Activated CD4-positive, alpha-beta T cell treated with anti-CD3 and anti-CD28 coated beads, Interleukin-2, amount 10 ng/mL, durations not matched to agents 7 days and 5 days (primary cell): Measurements from ENCODE around the gene ACO2. TPM values are rescaled to one million over a fixed set of nuclear protein-coding genes. Genes with fewer than 3 reads are reported as not detected.
"Not testable (repeated sequence)": the region's sequence is repeated elsewhere in the genome, so short reads cannot be mapped to it uniquely, and the experiment has no call there.

Experiments used
- CTCF ChIA-PET: fragments of 350-600 bp; sonication (Branson Sonifier 250); formaldehyde crosslinking; loops from one replicate; lab custom pipeline; 2021; ENCODE audit warnings: antibody characterized with exemption; lab: Charles Lee
- POLR2A ChIA-PET: fragments of 350-600 bp; sonication (Branson Sonifier 250); formaldehyde crosslinking; loops from one replicate; lab custom pipeline; 2021; ENCODE audit warnings: antibody characterized with exemption; lab: Charles Lee
- DNase-seq: peaks from one replicate; pipeline ENCODE4 v3.0.0-alpha.2; 2020
- H3K27ac Mint-ChIP-seq: one replicate; pipeline ENCODE4 v1.8.0; 2021; ENCODE audit warnings: mild to moderate bottlenecking, moderate library complexity, mixed read lengths
- H3K27me3 Mint-ChIP-seq: one replicate; pipeline ENCODE4 v1.8.0; 2021; ENCODE audit warnings: mixed read lengths
- H3K36me3 Mint-ChIP-seq: one replicate; pipeline ENCODE4 v1.8.0; 2021; ENCODE audit warnings: low read depth, mixed read lengths
- H3K4me1 Mint-ChIP-seq: one replicate; pipeline ENCODE4 v1.8.0; 2021; ENCODE audit warnings: mixed read lengths
- H3K4me3 Mint-ChIP-seq: one replicate; pipeline ENCODE4 v1.8.0; 2021; ENCODE audit warnings: mild to moderate bottlenecking, moderate library complexity, mixed read lengths
- H3K9me3 Mint-ChIP-seq: one replicate; pipeline ENCODE4 v1.8.0; 2021; ENCODE audit warnings: mixed read lengths
- total RNA-seq, 2 experiments: library from RNA; stranded (reverse); gene quantifications; one replicate each; pipeline ENCODE4 v1.2.3, GENCODE V29; 2021

Gene ACO2
- total RNA-seq, 2 experiments from 2014 or later = 73.4 to 77.9 TPM

DNA sequence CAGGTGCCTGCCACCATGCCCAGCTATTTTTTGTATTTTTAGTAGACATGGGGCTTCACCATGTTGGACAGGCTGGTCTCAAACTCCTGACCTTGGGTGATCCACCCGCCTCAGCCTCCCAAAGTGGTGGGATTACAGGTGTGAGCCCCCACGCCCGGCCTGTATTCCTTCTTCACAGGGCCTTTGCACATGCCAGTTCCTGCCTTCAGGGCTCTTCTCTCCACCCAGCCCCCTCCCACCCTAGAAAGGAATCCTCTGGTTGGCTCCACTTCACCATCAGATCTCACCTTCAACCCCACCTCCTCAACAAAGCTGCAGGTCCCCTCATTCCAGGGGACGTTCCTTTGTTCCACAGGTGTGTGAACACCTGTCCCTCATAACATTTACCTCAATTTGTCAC is 73.3 kb downstream of the ACO2 start:
- H3K4me1 Mint-ChIP-seq = peaks cover 42% of the 10 kb centered on the region
- CTCF ChIA-PET = interaction anchor here (0.5 to 0.7 kb wide), 2 partner anchors 16 to 64 kb away, joined by 3 read pairs; no protein-coding TSS in a partner anchor
- no peaks in the 10 kb centered on the region for H3K9me3 Mint-ChIP-seq
- H3K4me3 Mint-ChIP-seq = peak overlapping the region; percentile 94
- DNase-seq = no peak
- H3K27me3 Mint-ChIP-seq = no peaks in the 10 kb centered on the region
- H3K27ac Mint-ChIP-seq = peak overlapping the region; percentile 20
- POLR2A ChIA-PET = no interaction called here
- H3K36me3 Mint-ChIP-seq = no peaks in the 10 kb centered on the region

DNA sequence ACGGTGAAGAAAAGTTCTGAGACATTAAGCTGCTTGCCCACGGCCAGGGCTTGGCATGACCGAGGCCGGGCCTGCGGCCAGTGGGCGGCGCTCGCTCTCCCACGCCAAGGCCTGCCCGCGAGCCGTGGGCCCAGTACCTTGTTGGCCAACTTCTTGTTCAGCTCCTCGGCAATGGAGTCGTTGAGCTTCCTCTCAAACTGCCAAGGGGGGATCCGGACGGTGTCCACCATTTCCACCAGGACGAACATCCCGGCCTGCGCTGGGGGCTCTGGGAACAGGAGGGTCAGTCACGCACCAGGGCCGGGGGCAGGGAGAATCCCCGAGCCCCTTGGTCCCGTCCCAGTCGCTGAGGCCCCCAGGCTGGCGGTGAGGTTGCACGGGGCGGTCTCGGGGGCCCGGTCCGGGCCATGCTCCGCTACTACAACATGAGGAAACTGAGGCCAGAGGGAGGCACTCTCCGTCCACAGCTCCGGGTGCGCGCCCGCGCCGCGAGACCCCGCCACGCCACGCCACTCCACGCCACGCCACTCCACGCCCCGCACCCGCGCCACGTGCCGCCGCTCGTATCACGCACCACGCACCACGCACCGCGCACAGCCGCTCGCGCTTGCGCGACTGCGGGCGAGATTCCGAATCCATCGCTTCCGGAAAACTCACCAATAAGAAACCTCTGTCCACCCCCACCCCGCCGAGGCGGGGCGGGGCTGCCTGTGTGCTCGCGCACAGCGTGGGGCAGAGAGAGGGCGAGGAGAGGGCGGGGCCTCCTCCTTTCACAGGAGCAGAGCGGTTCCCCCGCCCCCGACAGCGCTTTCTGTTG is 75.1 kb downstream of the ACO2 start, which contains the start of gene POLR3H:
Gene POLR3H (minus strand): TSS at position 617 of the 817 bp plus-strand sequence. CDS start 369 bp downstream, at position 248.
- ChIA-PET CTCF (interaction anchor here (0.8 to 1.5 kb wide), 6 partner anchors 13 to 141 kb away, joined by 3 to 5 read pairs (median 4); partner anchors contain the start of gene ACO2), POLR2A (interaction anchor here (0.7 kb wide), 1 partner anchor 163 kb away, joined by 4 read pairs; the partner anchor contains the start of gene TEF)
- peak; percentile 98 for DNase-seq
- Mint-ChIP-seq H3K36me3 (no peaks in the 10 kb centered on the region), H3K27ac (peak within 1 kb of the TSS; percentile 91), H3K4me1 (peaks cover 42% of the 10 kb centered on the region), H3K9me3 (no peaks in the 10 kb centered on the region), H3K4me3 (peak within 1 kb of the TSS; percentile 94), H3K27me3 (no peaks in the 10 kb centered on the region)

DNA sequence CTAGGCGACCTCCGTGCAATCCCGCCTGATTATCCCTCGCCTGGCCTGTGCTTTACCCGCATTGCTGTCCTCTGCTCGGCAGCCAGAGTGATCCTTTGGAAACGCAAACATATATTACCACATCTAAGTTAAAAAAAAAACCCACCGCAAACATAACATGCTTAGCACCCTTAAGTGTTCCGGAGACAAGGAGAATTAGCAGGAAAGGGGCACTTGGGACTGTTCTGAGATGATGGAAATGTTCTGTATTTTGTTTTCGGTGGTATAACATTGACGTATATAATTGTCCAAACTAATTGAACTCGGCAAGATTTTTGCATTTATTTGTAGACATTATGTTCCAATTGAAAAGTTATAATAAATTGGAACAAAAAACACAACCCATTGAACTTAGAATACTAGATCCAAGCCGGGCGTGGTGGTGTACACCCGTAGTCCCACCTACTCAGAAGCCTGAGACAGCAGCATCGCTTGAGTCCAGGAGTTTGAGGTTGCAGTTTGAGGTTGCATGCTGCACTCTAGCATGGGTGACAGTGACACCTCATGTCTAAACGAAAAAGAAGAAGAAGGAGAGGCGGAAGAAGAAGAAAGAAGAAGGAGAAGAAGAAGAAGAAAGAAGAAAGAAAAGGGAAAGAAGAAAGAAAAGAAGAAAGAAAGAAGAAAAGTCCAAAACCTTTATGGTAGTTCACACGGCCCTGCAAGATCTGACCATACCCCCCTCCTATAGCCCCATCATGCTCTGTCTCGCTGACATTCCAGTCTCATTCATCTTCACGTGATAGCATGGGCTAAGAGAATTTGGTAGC is 76.0 kb downstream of the ACO2 start:
- Mint-ChIP-seq H3K36me3 (no peaks in the 10 kb centered on the region), H3K9me3 (no peaks in the 10 kb centered on the region), H3K4me3 (peak overlapping the region; percentile 94), H3K27me3 (no peaks in the 10 kb centered on the region), H3K27ac (peak overlapping the region; percentile 73), H3K4me1 (peaks cover 42% of the 10 kb centered on the region)
- POLR2A ChIA-PET = no interaction called here
- CTCF ChIA-PET = interaction anchor here (1.3 to 1.5 kb wide), 2 partner anchors 37 to 141 kb away, joined by 3 read pairs; no protein-coding TSS in a partner anchor
- no peak for DNase-seq

DNA sequence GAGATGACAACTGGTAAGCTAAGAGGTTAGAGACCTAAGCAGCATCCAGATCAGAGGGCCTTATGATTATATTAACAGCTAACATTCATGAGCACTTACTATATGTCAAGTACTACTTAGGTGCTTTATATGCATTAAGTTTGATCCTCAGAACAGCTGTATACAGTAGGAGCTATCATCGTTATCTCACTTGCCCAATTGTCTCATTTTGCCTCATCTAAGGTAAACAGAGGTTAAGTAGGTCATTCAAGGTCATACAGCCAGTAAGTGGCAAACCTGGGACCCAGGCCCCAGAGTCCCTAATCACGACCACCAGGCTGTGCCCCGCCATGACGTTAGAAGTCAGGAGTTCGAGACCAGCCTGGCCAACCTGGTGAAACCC is 79.9 kb downstream of the ACO2 start:
- Mint-ChIP-seq H3K27me3 (no peaks in the 10 kb centered on the region), H3K4me1 (peaks cover 15% of the 10 kb centered on the region), H3K36me3 (no peaks in the 10 kb centered on the region), H3K27ac (no peak overlapping the region), H3K9me3 (no peaks in the 10 kb centered on the region), H3K4me3 (no peak overlapping the region)
- CTCF ChIA-PET = interaction anchor here (1.0 kb wide), 1 partner anchor 15 kb away, joined by 3 read pairs; no protein-coding TSS in a partner anchor
- no peak for DNase-seq
- POLR2A ChIA-PET = no interaction called here

DNA sequence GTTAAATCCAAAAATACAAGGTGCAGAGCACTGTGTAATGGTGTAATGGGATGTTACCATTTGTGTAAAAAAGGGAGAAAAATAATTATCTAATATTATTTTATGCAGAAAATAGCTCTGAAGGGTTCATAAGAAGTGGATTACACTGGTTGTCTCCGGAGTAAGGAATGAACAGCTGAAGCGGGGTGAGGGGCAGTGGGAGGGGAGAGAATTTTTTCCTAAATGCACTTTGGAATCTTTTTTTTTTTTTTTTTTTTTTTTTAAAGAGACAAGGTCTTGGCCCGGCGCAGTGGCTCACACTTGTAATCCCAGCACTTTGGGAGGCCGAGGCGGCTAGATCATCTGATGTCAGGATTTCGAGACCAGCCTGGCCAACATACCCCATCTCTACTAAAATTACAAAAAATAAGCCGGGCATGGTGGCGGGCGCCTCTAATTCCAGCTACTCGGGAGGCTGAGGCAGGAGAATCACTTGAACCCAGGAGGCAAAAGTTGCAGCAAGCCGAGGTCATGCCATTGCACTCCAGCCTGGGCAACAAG is 82.1 kb downstream of the ACO2 start:
- no peak for DNase-seq
- H3K4me1 Mint-ChIP-seq = peaks cover under 1% of the 10 kb centered on the region
- no peaks in the 10 kb centered on the region for H3K27me3 Mint-ChIP-seq
- H3K9me3 Mint-ChIP-seq = no peaks in the 10 kb centered on the region
- no peak overlapping the region for H3K4me3 Mint-ChIP-seq
- no peak overlapping the region for H3K27ac Mint-ChIP-seq
- H3K36me3 Mint-ChIP-seq = no peaks in the 10 kb centered on the region
- ChIA-PET POLR2A (no interaction called here), CTCF (no interaction called here)

DNA sequence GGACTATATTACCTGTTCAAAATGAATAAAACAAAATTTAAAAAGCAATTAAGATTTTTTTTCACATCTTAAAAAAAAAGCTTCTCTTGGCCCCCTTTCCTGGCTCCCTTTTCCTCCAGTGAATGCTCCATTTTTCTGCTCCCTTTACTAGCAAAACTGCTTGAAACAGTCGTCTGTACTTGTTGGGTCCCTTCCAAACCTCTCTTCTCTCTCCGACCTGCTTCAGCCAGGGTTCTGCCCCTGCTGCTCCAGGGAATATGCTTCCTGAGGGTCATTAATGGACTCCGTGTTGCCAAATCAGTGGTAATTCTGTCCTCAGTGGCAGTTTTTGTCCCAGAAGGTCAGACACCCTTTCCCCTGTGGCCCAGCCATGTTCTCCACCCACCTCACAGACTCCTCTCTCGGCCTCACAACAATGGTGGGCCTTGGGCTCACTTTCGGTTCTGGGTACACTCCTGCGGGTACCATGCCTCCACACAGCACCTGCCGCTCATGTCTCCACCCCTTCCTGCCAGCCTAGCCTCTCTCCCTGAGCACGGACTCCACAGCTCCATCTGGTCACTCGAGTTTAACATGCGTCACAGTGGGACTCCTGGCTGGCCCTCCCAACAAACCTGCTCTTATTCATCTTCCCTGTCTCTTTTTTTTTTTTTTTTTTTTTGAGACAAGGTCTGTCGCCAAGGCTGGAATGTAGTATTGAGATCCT is 83.1 kb downstream of the ACO2 start:
- peaks cover 4% of the 10 kb centered on the region for H3K27me3 Mint-ChIP-seq
- peak overlapping the region; percentile 48 for H3K27ac Mint-ChIP-seq
- DNase-seq = no peak
- ChIA-PET CTCF (interaction anchor here (0.6 kb wide), 1 partner anchor 14 kb away, joined by 4 read pairs; no protein-coding TSS in a partner anchor), POLR2A (interaction anchor here (0.6 kb wide), 1 partner anchor 280 kb away, joined by 3 read pairs; no protein-coding TSS in a partner anchor)
- no peak overlapping the region for H3K4me3 Mint-ChIP-seq
- no peaks in the 10 kb centered on the region for H3K36me3 Mint-ChIP-seq
- H3K9me3 Mint-ChIP-seq = no peaks in the 10 kb centered on the region
- no peaks in the 10 kb centered on the region for H3K4me1 Mint-ChIP-seq

DNA sequence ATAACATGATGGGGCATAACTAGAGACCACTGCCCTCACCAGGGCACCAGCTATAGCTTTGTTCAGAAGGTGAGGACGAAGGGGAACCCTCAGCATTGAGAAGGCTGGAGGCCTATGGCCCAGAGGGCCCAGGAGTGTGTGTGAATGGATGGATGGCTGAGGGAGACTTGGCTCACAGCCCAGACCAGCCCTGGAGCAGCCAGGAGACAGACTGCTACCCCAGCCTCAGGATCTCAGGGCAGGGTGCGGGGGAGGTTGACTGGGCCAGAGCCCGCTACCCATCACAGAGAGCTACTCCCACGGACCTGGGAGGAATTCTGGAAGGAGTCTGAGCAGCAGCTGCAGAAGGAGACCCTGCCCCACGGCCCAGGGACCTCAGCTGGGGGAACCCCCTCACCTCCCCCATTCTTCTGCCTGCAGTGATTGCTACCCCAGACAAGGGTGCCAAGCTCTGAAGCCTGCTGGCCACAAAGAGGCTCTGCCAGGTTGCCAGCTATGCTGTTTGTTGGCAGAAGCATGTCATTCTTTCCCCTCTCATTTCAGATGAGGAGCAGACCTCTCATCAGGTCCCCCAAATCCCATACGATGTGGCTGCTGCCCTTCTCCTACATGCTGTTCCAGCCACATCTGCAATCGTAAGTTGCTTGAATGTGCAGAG is 86.5 kb downstream of the ACO2 start:
- no peaks in the 10 kb centered on the region for H3K36me3 Mint-ChIP-seq
- DNase-seq = no peak
- H3K27ac Mint-ChIP-seq = no peak overlapping the region
- peaks cover 12% of the 10 kb centered on the region for H3K27me3 Mint-ChIP-seq
- CTCF ChIA-PET = interaction anchor here (1.2 to 1.8 kb wide), 2 partner anchors 12 to 15 kb away, joined by 3 to 5 read pairs; partner anchors contain the start of gene POLR3H
- peaks cover 4% of the 10 kb centered on the region for H3K4me1 Mint-ChIP-seq
- no peak overlapping the region for H3K4me3 Mint-ChIP-seq
- no peaks in the 10 kb centered on the region for H3K9me3 Mint-ChIP-seq
- POLR2A ChIA-PET = no interaction called here

DNA sequence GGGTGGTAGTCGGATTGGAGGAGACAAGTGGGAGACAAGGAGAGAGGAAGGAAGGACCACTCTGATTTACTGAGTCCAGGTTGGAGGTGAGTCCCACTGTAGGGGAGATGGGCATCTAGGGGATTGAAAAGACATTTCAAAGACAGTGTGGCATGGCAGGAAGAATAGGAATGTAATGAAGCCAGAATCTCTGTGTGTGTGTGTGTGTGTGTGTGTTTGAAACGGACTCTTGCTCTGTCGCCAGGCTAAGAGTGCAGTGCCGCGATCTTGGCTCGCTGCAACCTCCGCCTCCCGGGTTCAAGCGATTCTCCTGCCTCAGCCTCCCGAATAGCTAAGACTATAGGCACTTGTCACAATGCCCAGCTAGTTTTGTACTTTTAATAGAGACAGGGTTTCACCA is 87.6 kb downstream of the ACO2 start:
- POLR2A ChIA-PET = no interaction called here
- CTCF ChIA-PET = interaction anchor here (0.7 to 1.8 kb wide), 4 partner anchors 9 to 39 kb away, joined by 3 to 5 read pairs (median 4); partner anchors contain the start of gene POLR3H
- H3K27me3 Mint-ChIP-seq = peaks cover 20% of the 10 kb centered on the region
- no peak overlapping the region for H3K4me3 Mint-ChIP-seq
- peaks cover 4% of the 10 kb centered on the region for H3K4me1 Mint-ChIP-seq
- no peak overlapping the region for H3K27ac Mint-ChIP-seq
- no peaks in the 10 kb centered on the region for H3K9me3 Mint-ChIP-seq
- no peak for DNase-seq
- H3K36me3 Mint-ChIP-seq = no peaks in the 10 kb centered on the region

DNA sequence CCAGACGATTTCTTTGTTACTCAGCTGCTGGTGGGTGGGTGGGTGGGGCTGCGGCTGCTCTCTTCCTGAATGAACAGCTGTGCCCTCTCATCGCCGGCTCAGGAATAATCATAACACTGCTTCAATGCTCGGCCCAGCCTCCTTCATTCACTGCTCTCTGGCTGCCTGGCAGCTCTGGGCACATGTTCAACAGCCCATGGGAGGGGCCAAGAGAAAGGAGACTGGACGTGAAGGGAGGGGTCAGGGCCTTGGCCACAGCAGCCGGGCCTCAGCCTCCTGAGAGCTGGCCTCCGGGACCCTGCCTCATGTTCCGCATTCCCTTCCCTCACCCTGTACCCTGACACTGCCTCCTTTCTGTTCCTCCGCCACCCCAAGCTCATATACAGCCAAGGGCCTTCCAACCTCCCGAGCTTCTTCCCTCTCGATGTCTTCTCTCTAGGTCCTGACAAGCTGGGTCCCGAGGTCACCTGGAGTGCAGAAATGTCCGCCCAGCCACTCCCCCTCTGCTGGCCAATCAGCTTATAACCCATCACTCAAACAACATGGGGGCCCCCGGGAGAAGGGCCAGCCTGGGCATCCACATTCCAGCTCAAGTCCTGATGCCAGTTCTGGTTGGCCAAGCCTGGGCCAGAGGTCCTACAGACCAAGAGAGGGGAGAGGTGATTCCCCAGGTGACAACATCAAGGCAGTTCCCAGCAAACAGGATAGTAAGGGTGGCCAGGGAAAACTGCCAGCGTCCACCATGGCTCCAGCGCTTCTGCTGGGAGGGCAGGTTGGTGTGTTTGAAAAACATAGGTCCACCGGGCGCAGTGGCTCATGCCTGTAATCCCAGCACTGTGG is 88.7 kb downstream of the ACO2 start:
- no peak overlapping the region for H3K4me3 Mint-ChIP-seq
- DNase-seq = no peak
- ChIA-PET POLR2A (no interaction called here), CTCF (interaction anchor here (0.5 to 1.8 kb wide), 7 partner anchors 10 to 148 kb away, joined by 3 to 5 read pairs (median 4); partner anchors contain the start of genes DESI1, POLR3H and XRCC6)
- no peaks in the 10 kb centered on the region for H3K36me3 Mint-ChIP-seq
- peaks cover 4% of the 10 kb centered on the region for H3K4me1 Mint-ChIP-seq
- no peaks in the 10 kb centered on the region for H3K9me3 Mint-ChIP-seq
- no peak overlapping the region for H3K27ac Mint-ChIP-seq
- H3K27me3 Mint-ChIP-seq = peaks cover 25% of the 10 kb centered on the region

DNA sequence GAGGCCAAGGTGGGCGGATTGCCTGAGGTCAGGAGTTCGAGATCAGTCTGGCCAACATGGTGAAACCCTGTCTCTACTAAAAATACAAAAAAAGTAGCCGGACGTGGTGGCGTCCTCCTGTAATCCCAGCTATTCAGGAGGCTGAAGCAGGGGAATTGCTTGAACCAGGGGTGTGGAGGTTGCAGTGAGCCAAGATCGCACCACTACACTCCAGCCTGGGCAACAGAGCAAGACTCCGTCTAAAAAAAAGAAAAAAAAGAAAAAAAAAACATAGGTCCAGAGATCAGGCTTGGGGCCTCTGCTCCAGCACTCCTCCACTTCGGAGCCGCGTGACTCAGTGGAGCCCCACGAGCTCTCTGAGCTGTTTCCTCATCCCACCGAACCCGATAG is 89.3 kb downstream of the ACO2 start:
- H3K9me3 Mint-ChIP-seq, H3K4me1 Mint-ChIP-seq, H3K4me3 Mint-ChIP-seq, H3K36me3 Mint-ChIP-seq, H3K27ac Mint-ChIP-seq, DNase-seq, POLR2A ChIA-PET: not testable (repeated sequence)
- CTCF ChIA-PET = interaction anchor here (0.6 to 1.2 kb wide), 3 partner anchors 63 to 331 kb away, joined by 3 to 5 read pairs (median 3); partner anchors contain the start of genes DESI1 and XRCC6
- H3K27me3 Mint-ChIP-seq = peaks cover 29% of the 10 kb centered on the region

DNA sequence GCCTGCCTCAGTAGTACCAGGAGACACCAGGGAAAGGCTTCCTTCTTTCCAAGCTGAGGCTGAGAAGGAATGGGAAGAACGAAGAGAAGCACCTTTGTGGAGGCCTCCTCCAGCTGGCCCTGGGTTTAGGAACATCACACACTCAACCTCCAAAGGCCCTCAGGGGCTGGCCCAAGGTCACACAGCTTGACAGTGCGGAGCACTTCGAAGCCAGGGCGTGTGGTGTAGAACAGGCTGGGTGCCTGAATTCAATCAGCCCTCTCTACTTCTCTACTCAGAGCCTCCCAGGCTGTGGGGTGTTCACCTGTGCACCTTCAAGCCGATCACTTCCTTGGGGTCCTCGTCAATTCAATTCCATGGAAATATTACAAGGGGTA is 91.2 kb downstream of the ACO2 start:
- peaks cover 6% of the 10 kb centered on the region for H3K4me1 Mint-ChIP-seq
- ChIA-PET CTCF (interaction anchor here (1.1 to 1.7 kb wide), 2 partner anchors 10 to 19 kb away, joined by 3 to 7 read pairs; no protein-coding TSS in a partner anchor), POLR2A (no interaction called here)
- no peaks in the 10 kb centered on the region for H3K36me3 Mint-ChIP-seq
- H3K4me3 Mint-ChIP-seq = no peak overlapping the region
- peaks cover 29% of the 10 kb centered on the region for H3K27me3 Mint-ChIP-seq
- H3K9me3 Mint-ChIP-seq = no peaks in the 10 kb centered on the region
- no peak for DNase-seq
- H3K27ac Mint-ChIP-seq = no peak overlapping the region
